Caco-2 (cell line): ENCODE results near the gene CPLX4. TPM values are rescaled to one million over a fixed set of nuclear protein-coding genes. Genes with fewer than 3 reads are reported as not detected.

Experiments used
- BruUV-seq: library from RNA; stranded (reverse); fragments of 400-500 nt; replicated peaks from 2 replicates; lab custom pipeline; 2021; lab: Mats Ljungman, UMichigan
- CTCF ChIA-PET: fragments of 300-600 bp; sonication (Branson Sonifier 250); formaldehyde crosslinking; loops from one replicate; lab custom pipeline; 2022; ENCODE audit warnings: antibody characterized with exemption; lab: Charles Lee
- POLR2A ChIA-PET: fragments of 300-600 bp; sonication (Branson Sonifier 250); formaldehyde crosslinking; loops from one replicate; lab custom pipeline; 2022; ENCODE audit warnings: antibody characterized with exemption; lab: Charles Lee
- DNase-seq, 2 experiments: peaks; one replicate each; pipeline versions ENCODE4 v3.0.0 to v3.0.0-alpha.2; 2020 to 2022
- H3K27me3 ChIP-seq: replicated peaks from 2 replicates; pipeline ENCODE4 v1.6.0; 2011; ENCODE audit warnings: low read length; ENCODE audit not compliant: control insufficient read depth, insufficient read depth
- H3K36me3 ChIP-seq: 2 replicates; pipeline ENCODE4 v1.5.1; 2011; ENCODE audit warnings: low read length; ENCODE audit not compliant: control insufficient read depth, insufficient read depth
- H3K4me1 ChIP-seq: fragments of 250-450 bp; sonication (Bioruptor Pico); 2 replicates; pipeline ENCODE4 v1.5.1; 2020; ENCODE audit warnings: mild to moderate bottlenecking
- H3K4me3 ChIP-seq: 2 replicates; pipeline ENCODE4 v1.5.1; 2011; ENCODE audit warnings: low read depth, mild to moderate bottlenecking, control low read depth, low read length
- H3K9me3 ChIP-seq: fragments of 250-450 bp; sonication (Bioruptor Pico); 2 replicates; pipeline ENCODE4 v1.5.1; 2020; ENCODE audit warnings: mild to moderate bottlenecking, moderate library complexity
- H3K27ac Mint-ChIP-seq: one replicate; pipeline ENCODE4 v1.8.0; 2022; ENCODE audit warnings: mixed read lengths; ENCODE audit not compliant: unreplicated experiment
- H3K27me3 Mint-ChIP-seq: one replicate; pipeline ENCODE4 v1.8.0; 2022; ENCODE audit warnings: mixed read lengths; ENCODE audit not compliant: insufficient read depth, unreplicated experiment
- H3K36me3 Mint-ChIP-seq: one replicate; pipeline ENCODE4 v1.8.0; 2022; ENCODE audit warnings: mild to moderate bottlenecking, mixed read lengths; ENCODE audit not compliant: insufficient read depth, unreplicated experiment
- H3K4me1 Mint-ChIP-seq: one replicate; pipeline ENCODE4 v1.8.0; 2022; ENCODE audit warnings: low read depth, mixed read lengths; ENCODE audit not compliant: unreplicated experiment
- H3K4me3 Mint-ChIP-seq: one replicate; pipeline ENCODE4 v1.8.0; 2022; ENCODE audit warnings: mild to moderate bottlenecking, moderate library complexity, mixed read lengths; ENCODE audit not compliant: unreplicated experiment
- H3K9me3 Mint-ChIP-seq: one replicate; pipeline ENCODE4 v1.8.0; 2022; ENCODE audit warnings: mixed read lengths; ENCODE audit not compliant: unreplicated experiment
- intact Hi-C: fragments of 100-400 bp; cut with micrococcal nuclease; formaldehyde crosslinking; loops from one replicate; pipeline ENCODE4 v1.10.0; 2022; ENCODE audit not compliant: unreplicated experiment
- total RNA-seq: library from RNA; stranded (reverse); gene quantifications from 2 replicates; pipeline ENCODE4 v1.2.3, GENCODE V29; 2022
- TF ChIP-seq, protein P1 (sequence below), 2 experiments: fragments of 200-600 bp in 1 of 2; IDR thresholded peaks; 1 replicate in 1 of 2; 2 replicates in 1 of 2; pipeline versions ENCODE4 v1.5.1 to v1.8.0; 2011 to 2022; ENCODE audit warnings: antibody characterized with exemption in 1 of 2, control low read depth in 1 of 2, inconsistent platforms in 1 of 2, low read depth in 1 of 2, low read length in 1 of 2, mild to moderate bottlenecking in 1 of 2, moderate library complexity in 1 of 2; ENCODE audit not compliant: insufficient read depth in 1 of 2, severe bottlenecking in 1 of 2, unreplicated experiment in 1 of 2

CPLX4 gene
- total RNA-seq, 1 experiment from 2014 or later, result not detected

DNA sequence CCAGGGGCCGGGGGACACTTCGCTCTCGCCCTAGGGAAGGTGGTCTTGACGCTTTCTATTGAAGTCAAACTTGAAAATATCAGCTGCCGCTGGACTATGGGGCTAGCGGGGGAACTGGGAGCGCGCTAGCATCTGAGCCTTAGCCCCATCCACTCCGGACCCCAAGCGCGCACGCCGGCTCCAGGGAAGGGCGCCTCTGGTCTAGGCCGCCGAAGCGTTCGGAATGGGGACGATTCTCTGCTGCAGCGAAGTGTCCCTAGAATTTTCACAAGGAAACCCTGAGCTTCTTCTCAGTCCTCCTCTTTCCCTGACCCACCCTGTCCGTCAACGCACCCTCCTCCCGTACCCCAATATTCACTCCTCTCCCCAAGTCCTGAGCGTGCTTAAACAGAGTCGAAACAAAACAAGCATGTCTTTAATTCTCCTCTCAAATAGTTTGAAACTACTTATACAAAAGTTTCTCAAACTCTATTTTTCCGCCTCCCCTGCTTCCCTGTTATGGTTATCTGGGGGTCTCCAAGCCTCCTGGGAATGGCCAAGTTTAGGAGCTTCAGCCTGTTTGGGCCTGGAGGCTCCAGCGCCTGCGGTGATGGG, 50.2 kb downstream of the CPLX4 start:
- Mint-ChIP-seq H3K27me3 (peaks cover 20% of the 10 kb centered on the region), H3K27ac (no peak overlapping the region), H3K9me3 (no peaks in the 10 kb centered on the region), H3K4me1 (no peaks in the 10 kb centered on the region), H3K4me3 (peak overlapping the region; percentile 67), H3K36me3 (no peaks in the 10 kb centered on the region)
- intact Hi-C loops, result loop anchor here (10.0 kb wide), 1 partner anchor 183 kb away; no protein-coding TSS in a partner anchor
- Histone ChIP-seq H3K36me3 (no peaks in the 10 kb centered on the region), H3K9me3 (no peaks in the 10 kb centered on the region), H3K4me3 (no peak overlapping the region), H3K4me1 (no peaks in the 10 kb centered on the region), H3K27me3 (no peaks in the 10 kb centered on the region)
- TF ChIP-seq, protein P1, sequence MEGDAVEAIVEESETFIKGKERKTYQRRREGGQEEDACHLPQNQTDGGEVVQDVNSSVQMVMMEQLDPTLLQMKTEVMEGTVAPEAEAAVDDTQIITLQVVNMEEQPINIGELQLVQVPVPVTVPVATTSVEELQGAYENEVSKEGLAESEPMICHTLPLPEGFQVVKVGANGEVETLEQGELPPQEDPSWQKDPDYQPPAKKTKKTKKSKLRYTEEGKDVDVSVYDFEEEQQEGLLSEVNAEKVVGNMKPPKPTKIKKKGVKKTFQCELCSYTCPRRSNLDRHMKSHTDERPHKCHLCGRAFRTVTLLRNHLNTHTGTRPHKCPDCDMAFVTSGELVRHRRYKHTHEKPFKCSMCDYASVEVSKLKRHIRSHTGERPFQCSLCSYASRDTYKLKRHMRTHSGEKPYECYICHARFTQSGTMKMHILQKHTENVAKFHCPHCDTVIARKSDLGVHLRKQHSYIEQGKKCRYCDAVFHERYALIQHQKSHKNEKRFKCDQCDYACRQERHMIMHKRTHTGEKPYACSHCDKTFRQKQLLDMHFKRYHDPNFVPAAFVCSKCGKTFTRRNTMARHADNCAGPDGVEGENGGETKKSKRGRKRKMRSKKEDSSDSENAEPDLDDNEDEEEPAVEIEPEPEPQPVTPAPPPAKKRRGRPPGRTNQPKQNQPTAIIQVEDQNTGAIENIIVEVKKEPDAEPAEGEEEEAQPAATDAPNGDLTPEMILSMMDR (IDR thresholded peaks at IDR 0.05; ENCODE audit: insufficient read depth in 1 of 2, low read depth in 1 of 2, low read length in 1 of 2, severe bottlenecking in 1 of 2, unreplicated experiment in 1 of 2), result no peak
- no TSS peak for BruUV-seq
- CTCF ChIA-PET, result interaction anchor here (1.5 kb wide), 1 partner anchor 19 kb away, joined by 6 read pairs; no protein-coding TSS in a partner anchor
- POLR2A ChIA-PET, result no interaction called here
- DNase-seq, result no peak

DNA sequence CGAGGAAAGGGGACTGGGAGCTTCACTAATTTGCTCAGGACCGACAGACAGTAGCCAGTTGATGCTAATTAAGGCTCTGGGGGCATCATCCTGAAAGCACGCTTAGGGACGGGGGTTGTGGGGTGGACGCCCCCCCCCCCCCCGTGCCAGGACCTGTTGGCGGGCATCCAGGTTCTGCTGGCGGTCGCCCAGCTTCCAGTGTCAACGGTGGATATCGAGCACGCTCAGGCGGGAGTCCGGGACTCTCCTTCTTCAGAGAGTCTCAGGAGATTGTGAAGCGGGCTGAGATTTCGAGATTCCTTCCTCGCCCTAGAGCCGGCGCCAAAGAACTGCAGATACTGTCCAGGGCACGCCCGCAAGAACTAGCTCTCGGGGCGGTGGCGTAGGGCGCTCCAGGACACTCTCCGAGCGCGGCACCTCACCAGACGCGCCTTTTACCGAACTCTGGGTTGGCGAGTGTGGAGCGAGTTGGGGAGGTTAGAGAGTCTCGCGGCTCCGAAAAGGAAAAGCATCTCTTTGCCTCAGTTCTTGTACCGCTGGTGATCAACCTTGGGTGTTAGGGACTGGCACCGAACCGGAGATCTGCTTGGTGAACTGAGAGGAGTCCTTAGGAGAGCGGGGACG, 50.8 kb downstream of the CPLX4 start:
- BruUV-seq, result no TSS peak
- POLR2A ChIA-PET, result no interaction called here

GRCh38 chr18:59266886-59267502, 51.5 kb downstream of the CPLX4 start:
- H3K36me3 ChIP-seq, result no peaks in the 10 kb centered on the region
- Mint-ChIP-seq H3K27ac (no peak overlapping the region), H3K4me3 (no peak overlapping the region), H3K4me1 (no peaks in the 10 kb centered on the region), H3K36me3 (no peaks in the 10 kb centered on the region), H3K9me3 (no peaks in the 10 kb centered on the region), H3K27me3 (peaks cover 20% of the 10 kb centered on the region)
- TF ChIP-seq, protein P1 (IDR thresholded peaks at IDR 0.05; ENCODE audit: insufficient read depth in 1 of 2, low read depth in 1 of 2, low read length in 1 of 2, severe bottlenecking in 1 of 2, unreplicated experiment in 1 of 2), result no peak
- intact Hi-C loops, result loop anchor here (10.0 kb wide), 1 partner anchor 182 kb away; no protein-coding TSS in a partner anchor
- ChIA-PET POLR2A (no interaction called here), CTCF (interaction anchor here (0.6 kb wide), 1 partner anchor 431 kb away, joined by 4 read pairs; no protein-coding TSS in a partner anchor)
- DNase-seq, result no peak
- H3K4me1 ChIP-seq, result no peaks in the 10 kb centered on the region
- H3K4me3 ChIP-seq, result no peak overlapping the region
- no TSS peak for BruUV-seq
- no peaks in the 10 kb centered on the region for H3K27me3 ChIP-seq
- no peaks in the 10 kb centered on the region for H3K9me3 ChIP-seq

More for the DNA sequence above, 50.8 kb downstream of the CPLX4 start:
- H3K4me3 Mint-ChIP-seq, result no peak overlapping the region
- Histone ChIP-seq H3K36me3 (no peaks in the 10 kb centered on the region), H3K9me3 (no peaks in the 10 kb centered on the region), H3K4me1 (no peaks in the 10 kb centered on the region), H3K27me3 (no peaks in the 10 kb centered on the region), H3K4me3 (no peak overlapping the region)
- CTCF ChIA-PET, result no interaction called here
- intact Hi-C loops, result loop anchor here (10.0 kb wide), 1 partner anchor 183 kb away; no protein-coding TSS in a partner anchor
- H3K36me3 Mint-ChIP-seq, result no peaks in the 10 kb centered on the region
- DNase-seq, result no peak
- H3K27me3 Mint-ChIP-seq, result peaks cover 20% of the 10 kb centered on the region
- TF ChIP-seq, protein P1 (IDR thresholded peaks at IDR 0.05; ENCODE audit: insufficient read depth in 1 of 2, low read depth in 1 of 2, low read length in 1 of 2, severe bottlenecking in 1 of 2, unreplicated experiment in 1 of 2), result no peak
- no peak overlapping the region for H3K27ac Mint-ChIP-seq
- no peaks in the 10 kb centered on the region for H3K4me1 Mint-ChIP-seq
- H3K9me3 Mint-ChIP-seq, result no peaks in the 10 kb centered on the region
